ENCODE results near the gene EXD1.
"Not testable (repeated sequence)": the region's sequence is repeated elsewhere in the genome, so short reads cannot be mapped to it uniquely, and the experiment has no call there.

EXD1 gene

GRCh38 chr15:41263891-41264351 lies 33.4 kb upstream of the EXD1 start:
- H3K9me3 ChIP-seq, result no peaks in the 10 kb centered on the region
- H3K4me3 ChIP-seq (ENCODE audit: low read depth, low read length), result no peak overlapping the region
- no peaks in the 10 kb centered on the region for H3K27me3 ChIP-seq
- peaks cover 28% of the 10 kb centered on the region for H3K36me3 ChIP-seq
- TF ChIP-seq CTCF (IDR thresholded peaks at IDR 0.05; ENCODE audit: low read depth, low read length), result no peak
- no peak for DNase-seq
- no peaks in the 10 kb centered on the region for H3K4me1 ChIP-seq

- TF ChIP-seq CTCF (IDR thresholded peaks at IDR 0.05; ENCODE audit: low read depth, low read length), result no peak
- Histone ChIP-seq H3K36me3 (peaks cover 32% of the 10 kb centered on the region), H3K9me3 (no peaks in the 10 kb centered on the region), H3K4me1 (no peaks in the 10 kb centered on the region), H3K27me3 (no peaks in the 10 kb centered on the region), H3K4me3 (ENCODE audit: low read depth, low read length) (no peak overlapping the region)
- DNase-seq, result no peak
Observed at GRCh38 chr15:41262571-41262970, 32.0 kb upstream of the EXD1 start.

GRCh38 chr15:41260924-41261323 lies 30.4 kb upstream of the EXD1 start:
- H3K27me3 ChIP-seq; H3K4me1 ChIP-seq; H3K9me3 ChIP-seq; DNase-seq; H3K4me3 ChIP-seq (ENCODE audit: low read depth, low read length): not testable (repeated sequence)
- H3K36me3 ChIP-seq, result peaks cover 33% of the 10 kb centered on the region

GRCh38 chr15:41259546-41260189 lies 29.1 kb upstream of the EXD1 start:
- no peak for TF ChIP-seq CTCF (IDR thresholded peaks at IDR 0.05; ENCODE audit: low read depth, low read length)
- no peaks in the 10 kb centered on the region for H3K9me3 ChIP-seq
- H3K4me1 ChIP-seq, result no peaks in the 10 kb centered on the region
- peaks cover 35% of the 10 kb centered on the region for H3K36me3 ChIP-seq
- DNase-seq, result no peak
- H3K27me3 ChIP-seq, result no peaks in the 10 kb centered on the region
- no peak overlapping the region for H3K4me3 ChIP-seq (ENCODE audit: low read depth, low read length)

- H3K4me3 ChIP-seq (ENCODE audit: low read depth, low read length), result no peak overlapping the region
- no peak for DNase-seq
- no peaks in the 10 kb centered on the region for H3K9me3 ChIP-seq
- no peak for TF ChIP-seq CTCF (IDR thresholded peaks at IDR 0.05; ENCODE audit: low read depth, low read length)
- peaks cover 31% of the 10 kb centered on the region for H3K36me3 ChIP-seq
- H3K27me3 ChIP-seq, result no peaks in the 10 kb centered on the region
- H3K4me1 ChIP-seq, result no peaks in the 10 kb centered on the region
Observed at GRCh38 chr15:41258750-41259471, 28.4 kb upstream of the EXD1 start.

GRCh38 chr15:41256577-41257038 lies 26.1 kb upstream of the EXD1 start:
- no peaks in the 10 kb centered on the region for H3K9me3 ChIP-seq
- DNase-seq, result no peak
- H3K36me3 ChIP-seq, result peaks cover 15% of the 10 kb centered on the region; the same call in 1 of the 2 replicates
- H3K4me3 ChIP-seq (ENCODE audit: low read depth, low read length), result no peak overlapping the region
- no peaks in the 10 kb centered on the region for H3K27me3 ChIP-seq
- no peaks in the 10 kb centered on the region for H3K4me1 ChIP-seq
- no peak for TF ChIP-seq CTCF (IDR thresholded peaks at IDR 0.05; ENCODE audit: low read depth, low read length)

Measured in BE2C (cell line).